Smooth muscle cell of the brain vasculature (primary cell): ENCODE results near the gene MDK.

Experiments used
- DNase-seq: peaks from one replicate; pipeline ENCODE4 v3.0.0-alpha.2; 2012; ENCODE audit warnings: low read depth, low spot score

The MDK gene

DNA sequence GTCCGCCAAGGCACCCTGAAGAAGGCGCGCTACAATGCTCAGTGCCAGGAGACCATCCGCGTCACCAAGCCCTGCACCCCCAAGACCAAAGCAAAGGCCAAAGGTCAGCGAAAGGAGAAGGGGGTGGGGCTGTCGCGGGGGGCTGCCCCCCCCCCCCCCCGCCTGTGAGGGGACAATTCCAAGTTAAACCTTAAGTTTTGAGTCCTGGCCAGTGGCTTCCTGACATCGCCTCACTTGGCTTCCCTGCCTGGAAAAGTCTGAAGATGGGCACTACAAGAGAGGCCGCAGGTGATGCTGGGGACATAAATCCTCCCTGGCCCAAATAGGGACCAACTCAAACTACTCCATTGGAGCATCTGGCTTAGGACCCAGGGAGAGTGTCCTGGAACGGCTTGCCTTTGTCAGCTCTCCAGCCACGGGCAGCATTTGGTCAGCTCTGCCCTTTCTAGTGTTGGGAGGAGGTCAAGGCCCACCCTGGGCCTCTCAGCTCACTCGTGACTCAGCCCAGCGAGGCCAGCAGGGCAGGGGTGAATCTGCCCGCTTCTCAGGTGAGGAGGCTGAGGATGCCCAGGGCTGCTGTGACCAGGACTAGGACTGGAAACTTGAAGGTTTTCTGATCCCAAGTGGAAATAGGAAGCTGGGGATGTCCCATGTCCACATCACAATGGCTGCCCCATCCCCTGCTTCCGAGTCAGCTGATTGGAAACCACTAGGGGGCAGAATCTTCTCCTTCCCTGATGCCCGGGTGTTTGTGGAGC lies 1.4 kb downstream of the MDK start:
- DNase-seq = no peak

DNA sequence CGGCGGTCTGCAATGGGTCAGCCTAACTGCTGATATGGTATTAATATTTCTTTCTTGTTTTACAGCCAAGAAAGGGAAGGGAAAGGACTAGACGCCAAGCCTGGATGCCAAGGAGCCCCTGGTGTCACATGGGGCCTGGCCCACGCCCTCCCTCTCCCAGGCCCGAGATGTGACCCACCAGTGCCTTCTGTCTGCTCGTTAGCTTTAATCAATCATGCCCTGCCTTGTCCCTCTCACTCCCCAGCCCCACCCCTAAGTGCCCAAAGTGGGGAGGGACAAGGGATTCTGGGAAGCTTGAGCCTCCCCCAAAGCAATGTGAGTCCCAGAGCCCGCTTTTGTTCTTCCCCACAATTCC lies 1.9 kb downstream of the MDK start:
- DNase-seq = no peak

DNA sequence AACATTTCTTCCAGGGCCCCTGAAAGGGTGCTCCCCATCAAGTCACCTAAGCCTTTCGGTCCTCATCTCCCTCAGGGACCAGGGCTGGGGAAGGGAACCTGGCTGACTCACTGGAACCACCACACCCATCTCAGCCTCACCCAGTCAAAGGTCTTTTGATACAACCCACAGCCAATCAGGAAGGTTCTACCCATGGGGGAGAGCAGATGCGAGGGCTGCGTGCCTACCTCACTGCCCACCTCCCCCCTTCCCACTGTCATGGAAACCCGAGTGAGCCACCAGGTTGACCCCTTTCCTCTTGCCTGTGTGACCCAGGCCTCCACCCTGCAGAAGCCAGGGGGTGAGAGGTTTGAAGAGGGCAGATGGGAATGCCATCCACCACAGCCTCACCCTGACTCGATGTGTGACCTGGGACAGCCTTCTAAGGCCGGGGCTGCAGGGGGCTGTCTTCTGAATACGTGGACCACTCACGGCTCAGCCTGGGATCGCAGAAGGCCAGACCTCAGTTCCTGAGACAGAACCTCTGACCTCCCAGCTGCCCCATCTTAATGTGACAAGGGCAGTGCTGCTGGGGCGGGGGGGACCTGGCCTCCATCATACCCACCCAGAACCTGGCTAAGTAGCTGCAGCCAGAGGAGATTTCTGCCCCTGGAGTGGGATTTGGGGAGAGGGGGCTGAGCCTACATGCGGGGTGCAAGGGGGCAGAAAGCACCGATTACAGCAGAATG lies 2.7 kb downstream of the MDK start:
- no peak for DNase-seq

DNA sequence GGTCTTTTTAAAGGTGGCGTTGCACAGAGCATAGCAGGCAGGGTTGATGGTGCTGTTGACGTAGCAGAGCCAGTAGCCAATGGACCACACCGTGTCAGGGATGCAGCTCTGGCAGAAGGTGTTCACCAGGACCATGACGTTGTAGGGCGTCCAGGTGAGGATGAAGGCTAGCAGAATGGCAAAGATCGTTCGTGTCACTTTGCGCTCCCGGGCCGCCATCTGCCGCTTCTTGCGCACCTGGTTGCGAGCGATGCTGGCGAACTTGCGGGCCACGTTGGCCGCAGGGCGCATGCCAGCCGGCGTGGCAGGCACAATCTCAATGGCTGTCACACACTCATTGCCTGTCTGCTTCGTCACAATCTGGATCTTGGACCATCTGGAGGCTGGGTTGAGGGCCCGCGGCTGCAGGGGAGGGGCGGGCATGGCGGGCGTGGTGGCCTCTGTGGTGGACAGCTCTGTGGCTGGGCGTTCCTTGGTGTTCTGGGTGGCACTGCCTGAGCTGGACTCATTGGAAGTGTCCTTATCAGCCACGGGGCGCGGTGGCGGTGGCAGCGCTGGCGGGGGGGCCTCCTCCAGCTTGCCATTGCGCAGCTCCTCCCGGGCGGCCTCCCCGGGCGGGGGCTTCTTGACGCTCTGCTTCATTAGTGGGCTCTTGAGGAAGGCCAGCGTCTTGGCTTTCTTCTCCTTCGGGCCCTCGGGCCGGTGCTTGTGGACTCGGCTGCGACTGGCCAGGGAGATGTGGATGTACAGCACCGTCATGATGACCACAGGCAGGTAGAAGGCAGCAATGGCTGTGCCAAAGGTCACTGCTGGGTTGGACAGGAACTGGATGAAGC lies 3.9 kb downstream of the MDK start:
- no peak for DNase-seq

DNA sequence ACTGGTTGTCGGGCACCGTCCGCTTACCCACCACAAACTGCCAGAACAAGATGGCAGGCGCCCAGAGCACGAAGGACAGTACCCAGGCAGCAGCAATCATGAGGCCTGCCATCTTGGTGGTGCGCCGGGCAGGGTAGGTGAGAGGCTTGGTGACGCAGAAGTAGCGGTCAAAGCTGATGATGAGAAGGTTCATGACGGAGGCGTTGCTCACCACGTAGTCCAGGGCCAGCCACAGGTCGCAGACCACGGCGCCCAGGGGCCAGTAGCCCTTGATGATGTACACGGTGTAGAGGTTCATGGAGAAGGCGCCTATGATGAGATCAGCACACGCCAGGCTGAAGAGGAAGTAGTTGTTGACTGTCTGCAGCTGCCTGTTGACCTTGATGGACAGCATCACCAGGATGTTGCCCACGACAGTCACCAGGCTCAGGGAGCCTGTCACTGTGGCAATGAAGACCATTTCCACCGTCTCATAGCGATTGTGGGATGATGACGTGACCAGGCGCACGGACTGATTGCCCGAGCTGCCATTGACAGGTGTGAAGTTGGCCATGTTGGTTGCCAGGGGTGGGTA lies 4.6 kb downstream of the MDK start:
- DNase-seq = no peak

DNA sequence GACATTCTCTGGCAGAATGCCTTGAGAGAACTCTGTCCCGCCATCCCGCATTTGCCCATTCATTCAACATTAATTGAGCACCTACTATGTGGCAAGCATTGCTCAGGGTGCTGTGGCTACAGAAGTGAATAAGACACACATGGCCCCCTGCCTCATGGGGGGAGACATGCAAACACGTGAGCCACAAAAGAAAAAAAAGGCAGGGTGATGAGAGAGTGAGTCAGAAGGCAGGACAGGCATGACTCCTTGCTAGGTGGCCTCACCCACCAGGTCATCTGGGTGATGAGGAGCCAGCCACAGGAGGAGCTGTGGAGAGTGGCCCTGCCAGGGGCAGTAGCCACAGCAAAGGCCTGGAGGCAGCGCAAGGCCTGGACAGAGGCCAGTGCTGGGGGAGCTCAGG lies 5.2 kb downstream of the MDK start:
- DNase-seq = no peak

DNA sequence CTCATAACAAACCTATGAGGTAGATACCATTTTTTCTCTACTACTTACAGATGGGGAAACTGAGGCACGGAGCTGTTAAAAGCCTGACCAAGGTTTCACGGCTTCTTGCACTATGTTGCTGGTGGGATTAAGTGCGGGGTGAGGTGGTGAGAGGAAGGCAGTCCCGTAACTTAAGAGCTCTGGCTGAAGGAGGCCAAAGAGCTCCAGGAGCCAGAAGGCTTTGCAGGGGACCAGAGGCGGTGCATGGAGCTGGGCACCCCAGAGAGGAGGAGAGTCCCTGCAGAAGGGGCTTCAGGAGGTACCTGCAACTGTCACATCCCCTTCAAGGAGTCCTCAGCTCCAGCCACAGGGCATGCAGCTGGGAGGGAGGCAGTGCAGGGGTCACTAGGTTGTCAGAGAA lies 6.0 kb downstream of the MDK start:
- DNase-seq = no peak

DNA sequence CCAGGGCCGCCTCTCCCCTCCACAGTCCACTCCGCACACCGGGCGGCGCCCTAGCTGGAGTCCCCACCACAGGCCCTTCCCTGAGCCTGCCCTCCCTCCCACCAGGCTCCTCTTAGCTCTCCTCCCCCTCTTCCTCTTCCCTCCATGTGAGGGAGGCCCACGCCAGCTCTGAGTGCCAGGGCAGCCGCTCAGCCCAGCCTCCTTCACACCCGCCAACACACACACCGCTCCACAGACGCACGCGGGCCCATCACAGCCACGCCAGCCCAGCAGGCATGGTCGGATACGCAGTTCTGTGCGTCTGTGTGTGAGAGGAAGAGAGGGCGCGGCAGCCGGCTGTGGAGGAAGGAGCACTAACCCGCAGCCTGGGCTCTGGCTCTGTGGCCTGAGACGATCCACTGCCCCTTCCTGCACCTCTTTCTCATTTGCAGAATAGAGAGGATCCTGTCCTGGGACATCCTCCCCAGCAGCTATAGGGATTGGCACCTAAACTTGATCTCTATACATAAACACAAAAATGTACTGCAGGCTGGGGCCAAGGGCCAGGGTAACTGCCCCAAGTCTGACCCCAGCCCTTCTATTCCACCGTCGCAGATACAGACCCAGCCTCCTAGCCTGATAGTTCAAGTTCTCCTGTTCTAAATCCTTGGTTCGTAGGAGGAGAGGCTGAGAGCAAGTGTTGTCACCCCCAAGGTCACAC lies 6.6 kb downstream of the MDK start:
- no peak for DNase-seq

DNA sequence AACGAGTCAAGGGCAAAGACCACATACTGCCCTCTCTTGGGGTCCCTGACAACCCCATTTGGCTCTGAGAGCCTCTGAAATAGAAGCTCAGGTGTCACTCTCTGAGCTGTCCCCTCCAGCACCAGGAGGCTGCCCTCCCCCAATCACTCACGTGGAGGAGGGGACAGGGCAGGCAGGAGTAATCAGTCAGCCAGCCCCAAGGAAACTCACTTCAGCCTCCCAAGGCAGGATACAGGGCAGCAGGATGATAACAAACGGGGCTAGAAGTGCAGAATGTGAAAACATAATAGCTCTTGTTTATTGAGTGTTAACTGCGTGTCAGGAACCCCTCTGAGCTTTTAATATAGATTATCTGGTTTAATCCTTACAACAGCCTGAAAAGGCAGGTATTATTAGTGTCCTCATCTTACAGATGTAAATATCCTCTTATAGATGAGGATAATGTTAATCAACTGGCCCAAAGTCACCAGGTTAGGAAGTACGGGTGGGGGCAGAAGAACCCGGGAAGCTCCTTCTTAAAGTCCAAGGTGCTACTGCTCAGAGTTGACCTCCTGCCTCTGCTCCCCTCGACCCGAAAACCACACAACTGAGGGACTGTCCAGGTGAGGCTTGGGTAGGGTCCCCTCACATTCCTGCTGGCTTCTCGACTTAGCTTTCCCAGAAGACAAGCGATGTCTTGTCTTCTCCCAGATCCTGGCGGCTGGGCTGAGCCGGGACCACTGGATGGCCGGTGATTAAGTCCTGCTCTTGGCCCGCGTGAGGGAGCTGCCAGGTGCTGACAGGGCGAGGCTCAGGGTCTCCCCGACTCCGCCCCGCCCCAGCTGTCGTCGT lies 7.4 kb downstream of the MDK start:
- DNase-seq = no peak

DNA sequence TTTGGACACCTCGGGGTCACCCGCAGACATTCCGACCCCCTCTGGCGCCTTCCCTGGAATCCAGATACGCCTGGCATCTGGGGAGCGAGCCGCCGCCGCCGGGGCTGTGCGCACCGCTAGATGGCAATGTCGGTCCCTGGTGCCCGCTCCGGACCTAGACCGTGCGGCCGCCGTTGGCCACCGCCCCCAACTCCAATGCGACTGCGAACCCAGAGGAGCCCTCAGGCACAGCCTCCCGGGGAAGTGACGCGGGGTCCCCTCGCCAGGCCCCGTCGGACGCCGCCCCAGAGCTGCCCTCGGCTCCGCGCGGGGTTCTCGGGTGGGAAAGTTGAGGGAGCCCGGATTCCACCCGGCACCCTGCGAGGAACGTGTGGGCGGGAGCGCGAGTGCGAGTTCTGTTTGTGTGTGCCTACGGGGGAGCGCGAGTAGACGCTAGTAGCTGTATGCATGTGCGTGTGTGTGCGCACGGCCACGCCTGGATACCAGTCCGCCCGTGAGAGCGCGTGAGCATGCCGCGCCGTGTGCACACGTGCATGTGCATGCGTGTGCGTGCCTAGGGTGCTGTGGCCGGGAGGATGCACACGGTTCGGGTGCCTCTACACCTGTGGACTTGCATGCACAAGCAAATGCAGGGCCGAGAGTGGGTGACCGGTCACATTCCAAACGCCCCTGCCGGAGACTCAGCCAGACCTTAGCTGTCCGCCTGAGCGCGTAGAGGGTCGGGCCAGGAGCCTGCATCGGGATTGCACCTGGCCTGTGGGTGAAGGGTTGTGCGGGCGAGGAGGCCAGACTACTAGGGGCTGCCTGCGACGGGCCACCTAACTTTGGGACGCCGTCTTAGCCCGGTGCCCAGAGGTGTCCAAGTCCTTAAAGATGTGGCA lies 8.2 kb downstream of the MDK start:
- no peak for DNase-seq

DNA sequence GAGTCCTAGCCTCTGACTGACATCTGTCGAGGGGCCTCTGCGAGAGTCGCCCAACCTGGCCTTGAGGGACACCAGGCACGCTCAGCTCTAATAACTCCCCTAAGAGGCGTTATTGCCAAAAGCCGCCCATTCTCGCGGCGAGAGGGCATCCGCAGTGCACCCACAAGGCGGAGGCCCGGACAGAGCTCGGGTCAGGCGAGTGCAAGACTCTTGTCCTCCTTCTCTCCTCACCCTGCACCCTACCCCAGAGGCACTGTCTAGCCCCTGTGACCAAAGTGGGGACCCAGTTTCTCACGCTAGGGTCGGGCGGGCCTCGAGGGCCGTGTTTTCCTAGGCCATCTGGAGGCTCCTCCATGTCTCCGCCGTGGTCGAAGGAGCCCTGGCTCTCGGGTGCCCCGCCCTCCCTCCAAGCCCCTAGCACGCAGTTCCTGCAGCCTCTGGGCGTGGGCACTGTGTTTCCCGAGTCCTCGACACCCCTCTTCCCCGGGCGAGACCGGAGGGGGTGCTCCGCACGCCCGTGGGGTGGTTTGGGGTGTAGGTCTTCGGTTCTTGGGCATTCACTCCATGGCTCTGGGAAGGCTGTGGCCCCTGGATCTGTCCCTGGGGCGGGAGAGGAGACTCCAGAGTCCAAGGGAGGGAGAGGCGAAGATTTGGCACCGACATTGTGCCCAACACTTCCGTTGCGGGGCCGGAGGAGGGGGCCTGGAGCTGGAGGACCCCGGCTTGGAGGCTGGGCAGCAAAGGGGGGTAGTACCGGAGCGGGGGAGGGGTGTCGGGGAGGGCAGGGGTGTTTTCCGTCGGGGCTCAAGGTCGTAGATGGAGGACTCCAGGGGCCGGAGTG lies 9.1 kb downstream of the MDK start:
- DNase-seq = no peak

DNA sequence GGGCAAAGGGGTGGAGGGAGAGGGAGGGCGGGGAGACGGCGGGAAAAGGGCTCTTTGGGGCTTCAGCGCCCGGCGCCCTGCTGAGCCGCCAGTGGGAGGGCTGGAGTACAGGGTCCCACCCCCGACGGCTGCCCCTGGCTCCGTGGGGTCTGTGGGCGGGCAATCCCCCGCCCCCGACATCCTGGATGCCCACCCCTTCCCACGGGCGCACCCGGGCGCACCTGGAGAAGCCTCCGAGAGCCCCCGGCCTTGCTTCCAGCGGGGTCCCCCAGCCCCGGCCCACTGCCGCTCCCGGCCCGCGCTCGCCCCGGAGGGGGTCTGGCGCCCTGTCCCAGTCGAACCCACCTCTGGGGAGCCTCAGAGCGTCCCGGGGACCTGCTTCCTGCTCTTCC lies 9.7 kb downstream of the MDK start:
- DNase-seq = no peak

DNA sequence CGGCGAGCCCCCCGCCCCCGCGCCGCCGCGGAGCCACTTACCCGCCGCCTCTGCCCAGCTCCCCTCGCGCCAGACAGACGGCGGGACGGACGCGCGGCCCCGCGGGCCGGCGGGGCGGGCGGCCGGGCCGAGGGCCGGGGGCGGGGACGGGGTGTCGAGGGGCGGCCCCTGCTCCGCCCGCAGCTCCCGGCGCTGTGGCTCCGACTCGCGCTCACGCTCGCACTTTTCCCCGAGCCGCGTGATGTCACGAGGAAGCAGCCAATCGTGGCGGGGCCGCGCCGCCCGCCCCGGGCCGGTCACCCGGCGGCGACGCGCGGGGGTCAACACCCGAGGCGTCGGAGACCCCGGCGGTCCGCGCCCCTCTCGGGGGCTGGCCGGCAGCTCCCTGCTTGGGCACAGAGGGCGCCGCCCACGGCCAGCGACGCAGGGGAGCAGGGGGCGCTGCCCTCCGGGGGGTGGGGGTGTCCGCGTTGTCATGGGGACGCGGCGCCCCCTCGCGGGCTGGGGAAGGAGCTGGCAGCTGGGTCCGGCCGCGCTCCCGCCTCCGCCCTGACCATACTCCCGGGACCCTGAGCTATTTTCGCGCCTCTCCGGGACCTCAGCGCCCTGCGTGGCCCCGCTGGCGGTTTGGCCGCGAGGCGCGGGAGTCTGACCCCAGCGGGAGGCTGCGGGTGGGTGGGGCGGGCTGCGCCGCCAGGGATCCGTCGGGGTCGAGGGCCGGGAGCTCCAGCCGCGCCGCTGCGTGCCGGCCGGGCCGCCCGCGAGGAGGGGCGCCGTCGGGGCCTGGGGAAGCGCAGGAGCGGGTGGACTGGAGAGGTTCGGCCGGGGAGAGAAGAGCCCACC lies 10.3 kb downstream of the MDK start, which contains the start of gene CHRM4:
CHRM4 (minus strand) TSS at position 199 of the 843 bp plus-strand sequence. CDS start 5,219 bp downstream, outside the sequence.
- no peak for DNase-seq

DNA sequence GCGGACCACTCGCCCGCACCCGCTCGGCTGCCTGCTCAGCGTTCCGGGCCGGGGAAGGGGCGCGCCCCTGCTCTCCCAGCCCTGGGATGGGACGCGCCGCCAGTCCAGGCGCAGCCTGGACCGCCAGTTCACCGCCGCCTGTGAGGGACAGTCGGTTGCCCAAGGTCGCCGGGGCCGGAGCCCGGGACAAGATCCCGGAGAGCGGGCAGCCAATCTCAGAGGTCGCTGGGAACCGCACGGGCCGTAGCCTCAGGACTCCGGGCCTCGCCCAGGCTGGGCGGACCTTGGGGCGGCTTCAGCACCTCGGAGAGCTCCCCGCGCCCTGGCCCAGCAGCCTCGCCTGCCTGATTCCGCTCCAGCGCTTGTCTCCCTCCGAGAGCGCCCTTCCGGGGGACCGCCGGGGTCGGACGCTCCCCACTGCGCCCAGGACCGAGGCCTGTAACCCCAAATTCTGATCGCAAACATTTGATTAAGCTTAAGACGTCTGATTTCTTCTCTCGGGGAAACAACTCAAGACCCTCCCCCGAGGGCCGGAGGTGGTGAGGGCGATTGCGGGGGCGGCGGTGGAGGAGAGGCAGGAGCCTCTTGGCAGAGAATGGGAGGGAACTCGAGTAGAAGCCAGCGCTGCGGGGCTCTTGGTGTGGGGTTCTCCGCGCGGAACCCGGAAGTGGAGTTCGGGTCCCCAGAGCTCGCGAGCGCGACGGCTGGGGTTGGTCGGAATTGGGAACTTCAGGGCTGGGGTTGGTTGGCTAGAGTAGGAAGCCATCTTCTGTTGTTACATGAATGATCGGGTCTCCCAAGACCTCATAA lies 11.2 kb downstream of the MDK start:
- peak; percentile 36 for DNase-seq

DNA sequence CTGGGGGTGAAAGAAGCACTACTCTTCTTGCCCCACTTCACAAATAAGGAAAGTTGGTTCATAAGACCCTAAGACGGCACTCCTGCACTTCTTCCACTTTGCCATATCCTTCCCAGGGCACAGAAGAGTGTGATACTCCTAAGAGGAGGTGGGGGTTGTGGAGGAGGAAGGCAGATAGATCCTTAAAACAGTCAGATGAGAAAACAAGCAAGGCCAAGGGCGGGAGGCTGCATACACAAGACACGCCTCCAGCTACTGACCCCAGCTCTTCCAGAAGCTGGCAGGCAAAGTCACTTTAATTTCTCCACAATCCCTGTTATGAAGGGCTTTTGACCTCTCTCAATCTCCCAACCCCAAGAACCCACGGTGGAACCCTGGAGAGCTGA lies 11.8 kb downstream of the MDK start:
- no peak for DNase-seq

DNA sequence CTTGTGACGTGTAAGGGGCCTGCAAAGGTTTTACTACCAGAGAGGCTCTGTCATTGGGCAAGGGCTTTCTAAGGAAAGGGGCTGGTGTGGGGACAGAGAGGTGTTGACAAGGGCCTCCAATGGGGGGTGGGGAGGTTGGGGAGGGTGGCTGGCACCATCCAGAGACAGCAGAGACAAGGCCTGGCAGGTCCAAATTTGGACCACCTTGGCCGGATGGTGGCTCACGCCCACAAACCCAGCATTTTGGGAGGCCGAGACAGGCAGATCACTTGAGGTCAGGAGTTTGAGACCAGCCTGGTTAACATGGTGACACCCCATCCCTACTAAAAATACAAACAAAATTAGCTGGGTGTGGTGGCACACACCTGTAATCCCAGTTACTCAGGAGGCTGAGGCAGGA lies 12.3 kb downstream of the MDK start:
- DNase-seq = no peak

DNA sequence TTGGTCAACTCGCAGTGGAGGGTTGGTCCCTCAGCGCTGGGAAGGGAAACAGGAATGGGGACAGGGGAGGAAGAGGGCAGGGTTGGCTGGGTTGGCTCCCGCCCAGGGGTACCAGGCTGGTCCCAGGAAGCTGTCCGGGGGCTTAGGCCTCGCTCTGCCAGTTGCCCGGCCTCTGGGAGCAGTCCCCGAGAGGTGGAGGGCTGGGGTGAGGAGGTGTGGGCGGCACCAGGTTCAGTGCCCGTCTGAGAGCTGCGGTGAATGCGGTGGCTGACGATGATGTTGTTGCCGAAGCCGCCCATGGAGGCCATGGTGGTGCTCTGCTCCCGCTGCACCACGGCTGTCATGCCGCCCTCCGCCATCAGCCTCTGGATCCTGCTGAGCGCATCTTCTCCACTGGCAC lies 16.1 kb downstream of the MDK start:
- no peak for DNase-seq
